HG03039 (cell line): ENCODE data around the gene AMIGO3.

ENCODE experiments used
- ATAC-seq: cut with Tn5 transposase; IDR thresholded peaks from one replicate; pipeline ENCODE4 v1.9.1; 2021; ENCODE audit warnings: mild to moderate bottlenecking, moderate library complexity; ENCODE audit not compliant: unreplicated experiment

The AMIGO3 gene

GRCh38 chr3:49725906-49726681 is 6.6 kb upstream of the AMIGO3 start:
- no peak for ATAC-seq

DNA sequence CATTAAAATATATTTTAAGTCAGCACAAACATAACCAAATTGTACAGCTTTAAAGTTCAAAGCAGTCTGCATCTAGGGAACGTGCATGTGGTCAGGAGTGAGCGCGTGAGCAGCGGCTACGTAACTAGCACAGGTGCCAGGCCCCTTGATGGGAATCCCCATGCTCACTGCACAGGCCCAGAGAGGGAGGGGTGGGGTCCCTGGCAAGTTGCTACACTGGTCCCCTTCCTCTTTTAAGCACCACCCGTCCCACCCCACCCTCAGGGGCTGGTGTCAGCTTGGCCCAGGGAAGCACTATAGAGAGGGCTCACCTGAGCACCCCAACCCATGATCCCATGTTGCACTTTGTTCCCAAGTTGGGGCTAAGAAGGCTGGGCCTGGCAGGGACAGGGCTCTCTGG is 5.1 kb upstream of the AMIGO3 start:
- ATAC-seq, result no peak

DNA sequence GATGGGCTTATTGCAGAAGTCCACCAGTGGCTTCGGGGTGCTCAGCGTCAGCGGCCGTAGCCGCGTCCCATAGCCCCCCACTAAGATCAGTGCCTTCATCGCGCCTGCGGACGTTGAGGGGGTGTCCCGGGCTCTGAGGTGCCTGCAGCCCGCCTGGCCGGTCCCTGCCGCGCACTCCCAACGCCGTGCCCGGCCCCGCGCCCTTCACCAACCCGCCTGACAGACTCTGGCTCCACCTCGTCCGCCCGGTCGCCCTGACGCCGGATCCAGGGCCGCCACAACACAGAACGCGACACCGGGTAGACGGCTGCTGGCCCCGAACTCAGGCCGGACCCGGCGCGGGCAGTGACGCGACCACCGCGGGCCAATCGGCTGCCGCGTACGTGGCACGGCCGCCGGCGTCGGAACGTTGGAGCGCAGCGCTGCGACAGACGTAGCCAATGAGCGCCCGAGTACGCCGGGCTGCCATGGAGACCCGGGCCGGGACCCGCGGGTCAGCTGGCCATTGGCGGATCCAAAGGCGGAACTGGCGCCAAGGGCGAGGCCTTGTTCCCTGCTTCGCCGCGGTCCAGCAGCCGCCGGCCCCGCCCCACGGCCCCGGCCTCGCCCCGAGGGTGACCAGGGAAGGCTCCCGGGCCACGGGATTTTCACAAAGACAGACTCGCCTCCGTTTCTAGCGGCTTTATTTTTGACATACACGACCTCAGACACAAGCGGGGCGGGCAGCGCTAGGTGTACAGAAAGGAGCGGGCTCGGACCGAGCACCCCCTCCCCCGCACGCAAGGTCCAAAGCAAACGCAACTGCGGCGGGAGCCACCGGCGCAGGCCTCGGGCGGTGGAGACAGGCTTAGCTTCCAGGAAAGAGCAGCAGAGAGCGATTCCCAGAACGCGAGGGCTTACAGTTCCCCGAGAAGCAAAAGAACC is 4.4 kb upstream of the AMIGO3 start, which contains the start of gene GMPPB:
Gene GMPPB (minus strand): TSS at position 324 of the 924 bp plus-strand sequence. CDS start 225 bp downstream, at position 99.
- peak; percentile 72 for ATAC-seq

- no peak for ATAC-seq
Observed at GRCh38 chr3:49723296-49723627, 3.8 kb upstream of the AMIGO3 start.

- ATAC-seq, result no peak
Observed at GRCh38 chr3:49722896-49723295, 3.4 kb upstream of the AMIGO3 start.

GRCh38 chr3:49721896-49722781 is 2.7 kb upstream of the AMIGO3 start:
- ATAC-seq, result no peak

- ATAC-seq, result no peak
Observed at GRCh38 chr3:49721596-49721895, 2.1 kb upstream of the AMIGO3 start.

GRCh38 chr3:49720855-49721595 is 1.5 kb upstream of the AMIGO3 start:
- no peak for ATAC-seq

DNA sequence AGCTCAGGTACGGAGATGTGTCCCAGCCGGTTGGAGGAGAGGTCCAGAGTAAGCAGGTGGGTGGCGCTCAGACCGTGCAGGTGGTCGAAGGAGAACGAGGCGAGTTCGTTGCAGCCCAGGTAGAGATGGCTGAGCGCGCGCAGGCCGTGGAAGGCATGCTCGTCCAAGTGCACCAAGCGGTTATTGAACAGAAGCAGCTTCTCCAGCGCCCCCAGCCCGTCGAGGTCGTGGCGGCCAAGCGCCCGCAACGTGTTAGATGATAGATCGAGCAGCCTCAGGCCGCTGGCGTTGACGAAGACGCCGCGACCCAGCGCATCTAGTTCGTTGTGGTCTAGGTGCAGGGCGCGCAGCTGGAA is 648 bp downstream of the AMIGO3 start:
- no peak for ATAC-seq

DNA sequence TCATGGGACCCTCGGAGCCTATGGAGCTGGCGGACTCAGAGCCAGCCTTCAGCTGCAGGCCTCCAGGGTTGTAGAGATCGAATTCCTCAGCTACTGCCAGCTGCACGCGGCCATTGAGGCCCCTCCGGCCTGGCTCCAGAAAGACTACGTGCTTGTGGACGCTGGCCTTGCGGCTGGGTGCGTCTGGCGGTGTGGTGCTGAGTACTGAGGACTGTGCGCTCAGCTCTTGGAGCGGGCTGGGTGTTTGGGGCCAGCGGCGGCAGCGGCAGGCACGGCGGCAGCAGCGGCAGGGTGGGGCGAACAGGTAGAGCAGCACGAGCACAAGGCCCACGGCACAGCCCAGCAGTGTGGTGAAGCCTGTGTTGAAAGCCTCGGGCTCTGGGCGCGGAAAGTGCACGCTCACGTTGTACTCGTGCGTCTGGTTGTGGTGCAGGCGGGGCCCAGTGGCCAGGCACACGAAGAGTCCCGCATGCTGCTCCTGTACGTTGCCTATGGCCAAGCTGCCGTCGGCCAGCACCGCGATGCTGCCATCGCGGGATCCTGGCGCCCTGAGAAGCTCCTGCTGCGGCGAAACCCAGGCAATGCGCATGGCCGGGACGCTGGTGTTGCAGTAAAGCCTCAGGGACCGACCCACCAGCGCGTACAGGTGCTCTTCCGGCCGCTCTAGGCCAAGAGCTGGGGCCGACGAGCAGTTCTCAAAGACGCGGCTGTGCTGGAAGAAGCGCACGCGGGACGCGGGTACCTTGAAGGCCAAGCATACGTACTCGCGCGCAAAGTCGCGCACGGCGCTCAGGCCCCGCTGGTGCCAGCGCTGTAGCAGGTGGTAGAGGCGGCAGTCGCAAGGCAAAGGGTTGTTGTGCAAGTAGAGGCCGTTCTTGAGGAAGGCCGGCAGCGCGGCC is 1.3 kb downstream of the AMIGO3 start:
- no peak for ATAC-seq

GRCh38 chr3:49717211-49717958 is 2.1 kb downstream of the AMIGO3 start:
- ATAC-seq, result no peak

DNA sequence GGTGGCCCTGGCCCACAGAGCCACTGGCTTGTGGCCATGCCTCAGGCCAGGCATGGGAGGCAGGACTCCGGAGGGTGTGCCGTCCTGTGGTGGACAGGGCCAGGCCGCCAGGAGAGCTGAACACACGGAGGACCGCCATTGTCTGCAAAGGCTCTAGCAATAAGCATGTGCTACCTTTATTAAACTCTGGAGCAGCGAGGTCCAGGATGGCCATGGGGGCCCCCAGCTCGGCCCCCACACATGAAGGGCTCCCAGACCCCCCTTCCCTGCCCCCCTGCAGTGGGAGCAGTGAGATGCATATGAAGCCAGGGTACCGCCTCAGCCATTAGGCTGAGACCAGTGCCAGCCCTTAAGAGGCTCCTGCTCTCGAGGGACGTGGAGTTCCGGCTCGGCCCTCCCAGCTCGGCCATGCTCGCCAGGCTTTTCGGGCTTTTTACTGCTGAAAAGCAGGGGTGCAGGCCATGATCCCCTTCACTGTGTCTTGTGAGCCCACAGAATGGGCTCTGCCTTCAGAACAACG is 2.7 kb downstream of the AMIGO3 start:
- ATAC-seq, result no peak

DNA sequence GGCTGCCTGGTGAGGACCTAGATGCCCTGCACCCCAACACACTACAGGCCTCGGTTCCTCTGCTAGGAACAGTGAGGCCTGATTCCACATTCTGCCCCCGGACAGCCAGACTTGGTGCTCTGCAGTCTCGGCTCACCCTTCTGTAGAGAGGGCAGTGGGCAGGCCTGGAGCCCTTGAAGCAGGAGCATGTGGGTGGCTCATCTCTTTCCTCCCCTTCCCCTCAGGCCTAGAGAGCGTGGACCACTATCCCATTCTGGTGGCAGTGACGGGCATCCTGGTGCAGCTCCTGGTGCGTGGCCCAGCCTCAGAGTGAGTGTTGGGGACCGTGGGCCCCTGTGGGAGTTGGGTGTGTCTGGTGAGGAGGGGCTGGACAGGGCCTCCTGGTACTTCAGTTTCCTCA is 3.3 kb downstream of the AMIGO3 start:
- ATAC-seq, result no peak

DNA sequence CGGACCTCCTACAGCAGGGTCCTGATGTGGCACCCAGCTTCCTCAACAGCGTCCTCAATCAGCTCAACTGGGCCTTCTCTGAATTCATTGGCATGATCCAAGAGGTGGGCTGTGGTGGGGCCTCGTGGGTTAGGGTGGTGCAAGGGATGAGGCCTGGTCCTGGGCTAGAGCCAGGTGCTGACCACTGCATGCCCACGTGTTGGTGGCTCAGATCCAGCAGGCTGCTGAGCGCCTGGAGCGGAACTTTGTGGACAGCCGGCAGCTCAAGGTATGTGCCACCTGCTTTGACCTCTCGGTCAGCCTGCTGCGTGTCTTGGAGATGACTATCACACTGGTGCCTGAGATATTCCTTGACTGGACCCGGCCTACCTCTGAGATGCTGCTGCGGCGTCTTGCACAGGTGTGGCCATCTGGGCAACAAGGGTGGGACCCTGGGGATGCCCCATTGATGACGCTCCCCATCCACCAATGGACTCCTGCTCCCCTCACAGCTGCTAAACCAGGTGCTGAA is 3.8 kb downstream of the AMIGO3 start:
- no peak for ATAC-seq

- ATAC-seq, result no peak
Observed at GRCh38 chr3:49714728-49715550, 4.5 kb downstream of the AMIGO3 start.

DNA sequence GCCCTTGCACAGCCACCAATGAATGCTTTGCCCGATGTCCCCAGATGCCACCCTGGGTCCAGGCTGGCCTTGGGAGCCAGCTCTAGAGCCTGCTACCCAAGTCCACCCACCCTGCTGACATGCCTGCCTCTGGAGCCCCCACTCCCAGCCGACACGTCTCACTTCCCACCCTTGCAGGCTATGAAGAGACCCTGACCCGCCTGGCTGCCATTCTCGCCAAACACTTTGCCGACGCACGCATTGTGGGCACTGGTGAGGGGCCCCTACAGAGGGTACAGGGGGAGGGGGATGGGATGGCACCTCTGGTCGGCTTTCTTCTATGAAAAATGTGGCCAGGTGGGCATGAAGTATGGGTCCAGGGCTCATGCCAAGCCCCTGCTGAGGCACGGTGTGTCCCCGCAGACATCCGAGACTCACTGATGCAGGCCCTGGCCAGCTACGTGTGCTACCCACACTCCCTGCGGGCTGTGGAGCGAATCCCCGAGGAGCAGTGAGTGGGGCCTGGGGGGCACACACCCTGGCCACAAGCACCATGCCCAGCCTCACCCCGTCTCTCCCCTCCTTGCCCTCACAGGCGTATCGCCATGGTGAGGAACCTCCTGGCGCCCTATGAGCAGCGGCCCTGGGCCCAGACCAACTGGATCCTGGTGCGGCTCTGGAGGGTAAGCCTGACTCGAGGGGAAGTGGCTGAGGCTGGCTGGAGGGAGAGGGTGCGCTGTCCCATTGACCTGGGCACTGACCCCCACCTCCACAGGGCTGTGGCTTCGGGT is 6.0 kb downstream of the AMIGO3 start:
- ATAC-seq, result no peak
